MG63 (cell line): ENCODE measurements around the gene CLK3. TPM values are rescaled to one million over a fixed set of nuclear protein-coding genes. Genes with fewer than 3 reads are reported as not detected.

Experiments
- total RNA-seq: library from RNA; depleted of rRNA; stranded (reverse); fragments of >200 nt; shearing (Covaris generic); gene quantifications from 2 replicates; pipeline ENCODE4 v1.2.3, GENCODE V29; 2014; ENCODE audit warnings: low replicate concordance; rRNA removed

CLK3 gene
- total RNA-seq, 1 experiment from 2014 or later: 18.8 TPM

Other genes starting within 250 kb of the CLK3 start
- gene CYP11A1, start 248.2 kb upstream of the CLK3 start, total RNA-seq: 0.30 and 6.3 TPM in 2 replicates
- gene SEMA7A, start 181.9 kb upstream of the CLK3 start, total RNA-seq: 10.5 and 12.0 TPM in 2 replicates
- 90.0 and 116 TPM in 2 replicates for gene UBL7, start 154.7 kb upstream of the CLK3 start, total RNA-seq
- 0.10 and 1.3 TPM in 2 replicates for gene ARID3B, start 74.6 kb upstream of the CLK3 start, total RNA-seq
- gene EDC3, start 80.2 kb downstream of the CLK3 start, total RNA-seq: 18.2 and 22.1 TPM in 2 replicates
- 11.6 and 15.7 TPM in 2 replicates for gene CYP1A1, start 109.7 kb downstream of the CLK3 start, total RNA-seq
- gene CYP1A2, start 133.0 kb downstream of the CLK3 start, total RNA-seq: 0.23 TPM in 1 of 2 replicates, not detected in the other
- 42.0 and 57.2 TPM in 2 replicates for gene CSK, start 166.2 kb downstream of the CLK3 start, total RNA-seq
- not detected in 2 replicates for gene LMAN1L, start 197.0 kb downstream of the CLK3 start, total RNA-seq
- gene CPLX3, start 210.8 kb downstream of the CLK3 start, total RNA-seq: not detected in 2 replicates
- 14.5 and 19.5 TPM in 2 replicates for gene ULK3, start 227.3 kb downstream of the CLK3 start, total RNA-seq